ENCODE data around the gene SYNDIG1. TPM values are rescaled to one million over a fixed set of nuclear protein-coding genes. Genes with fewer than 3 reads are reported as not detected.

The SYNDIG1 gene
- polyA plus RNA-seq, 2 of the 4 experiments (the other 2 are of a cell fraction) = 0.96 to 2.6 TPM

GRCh38 chr20:24537210-24537609 is 67.8 kb downstream of the SYNDIG1 start:
- TF ChIP-seq ELK1 (IDR thresholded peaks at IDR 0.05; ENCODE audit: low read depth, low read length) (no peak), PHF8 (IDR thresholded peaks at IDR 0.05; ENCODE audit: borderline replicate concordance, low read depth) (no peak)
- WGBS (ENCODE audit: missing lambda C conversion rate) = 52% methylated on average over 1 of the region's 1 CpG
- Histone ChIP-seq H3K27ac (no peak overlapping the region), H3K9me3 (no peaks in the 10 kb centered on the region), H3K4me1 (no peaks in the 10 kb centered on the region), H3K4me2 (no peak overlapping the region), H3K4me3 (no peak overlapping the region)
- ChIA-PET CTCF (no interaction called here), POLR2A (no interaction called here)
- DNase-seq (ENCODE audit: low read depth in 1 of 2, low spot score in 1 of 2) (no peak), ATAC-seq (peak in 1 of 2 experiments; percentile 19; a peak in 1 of 6 replicates), FAIRE-seq (no peak)

DNA sequence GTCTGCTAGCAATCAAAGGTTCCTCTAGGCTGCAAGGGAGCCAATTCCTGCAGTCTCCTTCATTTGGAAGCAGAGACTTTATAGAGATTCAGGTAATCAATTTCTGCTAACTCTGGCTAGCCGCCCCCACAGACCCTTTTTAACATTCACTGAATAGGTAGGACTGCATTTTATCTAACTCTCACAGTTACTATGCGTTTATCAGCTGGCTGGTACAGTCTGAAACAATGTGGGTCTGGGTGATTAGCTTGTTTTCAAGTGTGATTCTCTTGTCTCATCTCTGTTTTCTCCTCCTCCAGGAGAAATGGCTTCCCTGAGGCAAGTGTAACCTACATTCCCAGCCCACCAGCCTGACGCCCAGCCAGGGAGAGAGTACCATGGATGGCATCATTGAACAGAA is 73.3 kb downstream of the SYNDIG1 start:
- no peaks in the 10 kb centered on the region for H3K4me1 ChIP-seq
- ChIA-PET CTCF (interaction anchor here (1.0 to 1.5 kb wide), 2 partner anchors 9 to 12 kb away, joined by 3 to 4 read pairs; no protein-coding TSS in a partner anchor), POLR2A (no interaction called here)
- TF ChIP-seq RNF2 (IDR thresholded peaks at IDR 0.05; ENCODE audit: borderline replicate concordance, low read depth) (no peak), HMGXB4 (CRISPR knock-in tag; IDR thresholded peaks at IDR 0.05; ENCODE audit: borderline replicate concordance) (no peak), PBX3 (IDR thresholded peaks at IDR 0.05) (no peak), RAD21 (conservative IDR thresholded peaks at IDR 0.05 in 1 of 2, IDR thresholded peaks at IDR 0.05 in 1 of 2) (no peak), HDAC2 (IDR thresholded peaks at IDR 0.05) (no peak), ESRRA (IDR thresholded peaks at IDR 0.05; ENCODE audit: borderline replicate concordance, low read length) (no peak), MAFK (IDR thresholded peaks at IDR 0.05; ENCODE audit: partially characterized antibody) (no peak), ZSCAN20 (CRISPR knock-in tag; IDR thresholded peaks at IDR 0.05) (no peak), RARB (CRISPR knock-in tag; IDR thresholded peaks at IDR 0.05) (no peak), MYC (IDR thresholded peaks at IDR 0.05; ENCODE audit: borderline replicate concordance, low read length) (no peak)
- TF ChIP-seq, protein P1, sequence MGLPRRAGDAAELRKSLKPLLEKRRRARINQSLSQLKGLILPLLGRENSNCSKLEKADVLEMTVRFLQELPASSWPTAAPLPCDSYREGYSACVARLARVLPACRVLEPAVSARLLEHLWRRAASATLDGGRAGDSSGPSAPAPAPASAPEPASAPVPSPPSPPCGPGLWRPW (IDR thresholded peaks at IDR 0.05) = no peak
- TF ChIP-seq, protein P2, sequence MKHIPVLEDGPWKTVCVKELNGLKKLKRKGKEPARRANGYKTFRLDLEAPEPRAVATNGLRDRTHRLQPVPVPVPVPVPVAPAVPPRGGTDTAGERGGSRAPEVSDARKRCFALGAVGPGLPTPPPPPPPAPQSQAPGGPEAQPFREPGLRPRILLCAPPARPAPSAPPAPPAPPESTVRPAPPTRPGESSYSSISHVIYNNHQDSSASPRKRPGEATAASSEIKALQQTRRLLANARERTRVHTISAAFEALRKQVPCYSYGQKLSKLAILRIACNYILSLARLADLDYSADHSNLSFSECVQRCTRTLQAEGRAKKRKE (CRISPR knock-in tag; IDR thresholded peaks at IDR 0.05; ENCODE audit: low read depth) = no peak
- no peak overlapping the region for H3K4me3 ChIP-seq
- H3K4me2 ChIP-seq = no peak overlapping the region
- H3K27ac ChIP-seq = no peak overlapping the region
- ATAC-seq (no peak), DNase-seq (ENCODE audit: low read depth in 1 of 2, low spot score in 1 of 2) (no peak), FAIRE-seq (no peak)
- no peaks in the 10 kb centered on the region for H3K9me3 ChIP-seq
- 25% methylated on average over 3 of the region's 3 CpGs for WGBS (ENCODE audit: missing lambda C conversion rate)

DNA sequence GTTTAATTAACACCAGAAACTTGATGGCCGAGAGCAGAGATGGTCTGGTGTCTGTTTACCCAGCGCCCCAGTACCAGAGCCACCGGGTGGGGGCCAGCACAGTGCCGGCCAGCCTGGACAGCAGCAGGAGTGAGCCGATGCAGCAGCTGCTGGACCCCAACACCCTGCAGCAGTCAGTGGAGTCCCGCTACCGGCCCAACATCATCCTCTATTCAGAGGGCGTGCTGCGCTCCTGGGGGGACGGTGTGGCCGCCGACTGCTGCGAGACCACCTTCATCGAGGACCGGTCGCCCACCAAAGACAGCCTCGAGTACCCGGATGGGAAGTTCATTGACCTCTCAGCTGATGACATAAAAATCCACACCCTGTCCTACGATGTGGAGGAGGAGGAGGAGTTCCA is 73.7 kb downstream of the SYNDIG1 start:
- FAIRE-seq (no peak), DNase-seq (ENCODE audit: low read depth in 1 of 2, low spot score in 1 of 2) (no peak)
- 60% methylated on average over 18 of the region's 19 CpGs for WGBS (ENCODE audit: missing lambda C conversion rate)

More for the DNA sequence above, 73.7 kb downstream of the SYNDIG1 start:
- no peak for TF ChIP-seq HOXB5 (CRISPR knock-in tag; IDR thresholded peaks at IDR 0.05)
- Histone ChIP-seq H3K4me2 (no peak overlapping the region), H3K4me3 (no peak overlapping the region), H3K9me3 (no peaks in the 10 kb centered on the region), H3K4me1 (no peaks in the 10 kb centered on the region), H3K27ac (no peak overlapping the region)
- ChIA-PET CTCF (interaction anchor here (1.5 kb wide), 1 partner anchor 13 kb away, joined by 4 read pairs; no protein-coding TSS in a partner anchor), POLR2A (no interaction called here)
- no peak for ATAC-seq
